ENCODE results near the gene HOATZ.
A peak's percentile ranks its signal among the peaks of the same experiment; 100 is the strongest.

The HOATZ gene

GRCh38 chr11:111531136-111531535 is 16.6 kb downstream of the HOATZ start:
- Mint-ChIP-seq H3K4me1 (ENCODE audit: low read depth) (peaks cover 54% of the 10 kb centered on the region), H3K4me3 (no peak overlapping the region), H3K27me3 (peaks cover 17% of the 10 kb centered on the region), H3K9me3 (no peaks in the 10 kb centered on the region), H3K36me3 (ENCODE audit: low read depth) (no peaks in the 10 kb centered on the region), H3K27ac (peak overlapping the region; percentile 67)
- no peak for DNase-seq

- Mint-ChIP-seq H3K4me3 (peak overlapping the region; percentile 8), H3K4me1 (ENCODE audit: low read depth) (peaks cover 48% of the 10 kb centered on the region), H3K9me3 (no peaks in the 10 kb centered on the region), H3K36me3 (ENCODE audit: low read depth) (no peaks in the 10 kb centered on the region), H3K27ac (peak overlapping the region; percentile 93), H3K27me3 (peaks cover 24% of the 10 kb centered on the region)
- DNase-seq, result peak; percentile 71
Measured at GRCh38 chr11:111531687-111532364, 17.2 kb downstream of the HOATZ start.

GRCh38 chr11:111532365-111532709 is 17.8 kb downstream of the HOATZ start:
- H3K9me3 Mint-ChIP-seq, result no peaks in the 10 kb centered on the region
- no peak for DNase-seq
- H3K27ac Mint-ChIP-seq, result peak overlapping the region; percentile 93
- peak overlapping the region; percentile 8 for H3K4me3 Mint-ChIP-seq
- peaks cover 44% of the 10 kb centered on the region for H3K4me1 Mint-ChIP-seq (ENCODE audit: low read depth)
- H3K36me3 Mint-ChIP-seq (ENCODE audit: low read depth), result no peaks in the 10 kb centered on the region
- peaks cover 28% of the 10 kb centered on the region for H3K27me3 Mint-ChIP-seq

GRCh38 chr11:111535281-111535680 is 20.7 kb downstream of the HOATZ start:
- Mint-ChIP-seq H3K9me3 (peaks cover 5% of the 10 kb centered on the region), H3K36me3 (ENCODE audit: low read depth) (no peaks in the 10 kb centered on the region), H3K4me1 (ENCODE audit: low read depth) (peaks cover 37% of the 10 kb centered on the region), H3K27me3 (peaks cover 56% of the 10 kb centered on the region), H3K4me3 (no peak overlapping the region), H3K27ac (no peak overlapping the region)
- no peak for DNase-seq

GRCh38 chr11:111537336-111537860 is 22.8 kb downstream of the HOATZ start:
- DNase-seq, result no peak
- Mint-ChIP-seq H3K27ac (no peak overlapping the region), H3K4me3 (no peak overlapping the region), H3K27me3 (peaks cover 69% of the 10 kb centered on the region), H3K9me3 (peaks cover 5% of the 10 kb centered on the region), H3K4me1 (ENCODE audit: low read depth) (peaks cover 37% of the 10 kb centered on the region), H3K36me3 (ENCODE audit: low read depth) (no peaks in the 10 kb centered on the region)

GRCh38 chr11:111538407-111539114 is 24.0 kb downstream of the HOATZ start:
- DNase-seq, result no peak
- Mint-ChIP-seq H3K4me3 (no peak overlapping the region), H3K4me1 (ENCODE audit: low read depth) (peaks cover 36% of the 10 kb centered on the region), H3K27me3 (peaks cover 80% of the 10 kb centered on the region), H3K27ac (peak overlapping the region; percentile 79), H3K9me3 (peaks cover 5% of the 10 kb centered on the region), H3K36me3 (ENCODE audit: low read depth) (no peaks in the 10 kb centered on the region)

GRCh38 chr11:111539426-111540113 is 25.0 kb downstream of the HOATZ start:
- DNase-seq, result peak; percentile 39
- Mint-ChIP-seq H3K27me3 (peaks cover 76% of the 10 kb centered on the region), H3K9me3 (peaks cover 5% of the 10 kb centered on the region), H3K36me3 (ENCODE audit: low read depth) (no peaks in the 10 kb centered on the region), H3K4me3 (peak overlapping the region; percentile 48), H3K4me1 (ENCODE audit: low read depth) (peaks cover 36% of the 10 kb centered on the region), H3K27ac (peak overlapping the region; percentile 79)

- Mint-ChIP-seq H3K36me3 (ENCODE audit: low read depth) (no peaks in the 10 kb centered on the region), H3K27ac (peak within 1 kb of the TSS; percentile 79), H3K4me1 (ENCODE audit: low read depth) (peaks cover 36% of the 10 kb centered on the region), H3K9me3 (peaks cover 5% of the 10 kb centered on the region), H3K4me3 (peak within 1 kb of the TSS; percentile 74), H3K27me3 (peaks cover 68% of the 10 kb centered on the region)
- peak; percentile 65 for DNase-seq
Measured at GRCh38 chr11:111540114-111540936, 25.7 kb downstream of the HOATZ start, which contains the start of gene LAYN. Gene LAYN, plus strand, starts transcription at chr11:111540720. Its CDS starts 124 bp downstream, at chr11:111540844.

GRCh38 chr11:111540937-111541253 is 26.3 kb downstream of the HOATZ start:
- Mint-ChIP-seq H3K4me3 (peak overlapping the region; percentile 74), H3K27me3 (peaks cover 70% of the 10 kb centered on the region), H3K27ac (no peak overlapping the region), H3K4me1 (ENCODE audit: low read depth) (peaks cover 36% of the 10 kb centered on the region), H3K36me3 (ENCODE audit: low read depth) (no peaks in the 10 kb centered on the region), H3K9me3 (peaks cover 5% of the 10 kb centered on the region)
- DNase-seq, result peak; percentile 47

- Mint-ChIP-seq H3K9me3 (peaks cover 5% of the 10 kb centered on the region), H3K4me1 (ENCODE audit: low read depth) (peaks cover 36% of the 10 kb centered on the region), H3K36me3 (ENCODE audit: low read depth) (no peaks in the 10 kb centered on the region), H3K27me3 (peaks cover 66% of the 10 kb centered on the region), H3K27ac (peak overlapping the region; percentile 1), H3K4me3 (peak overlapping the region; percentile 74)
- peak; percentile 47 for DNase-seq
Measured at GRCh38 chr11:111541254-111542061, 26.9 kb downstream of the HOATZ start.

- Mint-ChIP-seq H3K4me3 (no peak overlapping the region), H3K4me1 (ENCODE audit: low read depth) (peaks cover 36% of the 10 kb centered on the region), H3K36me3 (ENCODE audit: low read depth) (no peaks in the 10 kb centered on the region), H3K27me3 (peaks cover 54% of the 10 kb centered on the region), H3K27ac (no peak overlapping the region), H3K9me3 (peaks cover 5% of the 10 kb centered on the region)
- no peak for DNase-seq
Measured at GRCh38 chr11:111542606-111543275, 28.2 kb downstream of the HOATZ start.

- H3K4me3 Mint-ChIP-seq, result no peak overlapping the region
- peaks cover 24% of the 10 kb centered on the region for H3K27me3 Mint-ChIP-seq
- no peak overlapping the region for H3K27ac Mint-ChIP-seq
- no peaks in the 10 kb centered on the region for H3K36me3 Mint-ChIP-seq (ENCODE audit: low read depth)
- no peaks in the 10 kb centered on the region for H3K9me3 Mint-ChIP-seq
- DNase-seq, result no peak
- no peaks in the 10 kb centered on the region for H3K4me1 Mint-ChIP-seq (ENCODE audit: low read depth)
Measured at GRCh38 chr11:111548525-111548924, 33.9 kb downstream of the HOATZ start.

- H3K36me3 Mint-ChIP-seq (ENCODE audit: low read depth), result no peaks in the 10 kb centered on the region
- DNase-seq, result no peak
- H3K27me3 Mint-ChIP-seq, result peaks cover 21% of the 10 kb centered on the region
- no peak overlapping the region for H3K4me3 Mint-ChIP-seq
- H3K9me3 Mint-ChIP-seq, result no peaks in the 10 kb centered on the region
- H3K27ac Mint-ChIP-seq, result no peak overlapping the region
- H3K4me1 Mint-ChIP-seq (ENCODE audit: low read depth), result no peaks in the 10 kb centered on the region
Measured at GRCh38 chr11:111549196-111549868, 34.8 kb downstream of the HOATZ start.

Measured in activated T-cell treated with anti-CD3 and anti-CD28 coated beads, Interleukin-2, amount 50 U/mL, for 24 hours (primary cell).